Kidney (tissue), 14 donors: Measurements from ENCODE around the gene MUSK. TPM values are rescaled to one million over a fixed set of nuclear protein-coding genes. Genes with fewer than 3 reads are reported as not detected.
A peak's percentile ranks its signal among the peaks of the same experiment; 100 is the strongest.

ENCODE experiments used
- DNase-seq, 5 donors: peaks; one replicate each; pipeline ENCODE4 v3.0.0-alpha.2; 2013 to 2020
- FAIRE-seq: peaks from 2 replicates; lab custom pipeline; 2012; peaks lifted over from hg19 to GRCh38; lab: Jason Lieb, UNC
- H3K27ac ChIP-seq, 2 donors: one replicate each; pipeline ENCODE4 v1.7.0; 2013; ENCODE audit warnings: low read depth in 2 of 2, low read length in 2 of 2, inconsistent platforms in 1 of 2
- H3K27me3 ChIP-seq: one replicate; pipeline ENCODE4 v1.7.1; 2013; ENCODE audit warnings: low read length, inconsistent platforms; ENCODE audit not compliant: control insufficient read depth, insufficient read depth
- H3K36me3 ChIP-seq, 3 donors: one replicate each; pipeline versions ENCODE4 v1.7.0 to v1.7.1; 2013; ENCODE audit warnings: low read length in 3 of 3, control low read depth in 1 of 3, inconsistent platforms in 1 of 3; ENCODE audit not compliant: insufficient read depth in 3 of 3, control insufficient read depth in 2 of 3
- H3K4me1 ChIP-seq, 3 donors: one replicate each; pipeline versions ENCODE4 v1.7.0 to v1.7.1; 2013; ENCODE audit warnings: low read length in 3 of 3, inconsistent platforms in 1 of 3, low read depth in 1 of 3; ENCODE audit not compliant: control insufficient read depth in 2 of 3, insufficient read depth in 2 of 3
- H3K4me3 ChIP-seq, 3 donors: one replicate each; pipeline versions ENCODE4 v1.7.0 to v1.8.1; 2013; ENCODE audit warnings: low read length in 3 of 3, control low read depth in 1 of 3, inconsistent platforms in 1 of 3
- H3K9ac ChIP-seq, 3 donors: one replicate each; pipeline versions ENCODE4 v1.7.0 to v1.7.1; 2013; ENCODE audit warnings: low read length in 3 of 3, control low read depth in 1 of 3, inconsistent platforms in 1 of 3
- H3K9me3 ChIP-seq, 3 donors: one replicate each; pipeline versions ENCODE4 v1.7.0 to v1.7.1; 2013; ENCODE audit warnings: low read length in 3 of 3, control low read depth in 1 of 3, inconsistent platforms in 1 of 3; ENCODE audit not compliant: control insufficient read depth in 2 of 3, insufficient read depth in 1 of 3
- CTCF ChIP-seq: IDR thresholded peaks from 3 replicates; pipeline ENCODE4 v1.5.1; 2012; ENCODE audit warnings: mild to moderate bottlenecking, moderate library complexity, borderline replicate concordance; ENCODE audit not compliant: insufficient read depth; ENCODE audit errors: extremely low read depth
- intact Hi-C: fragments of 100-400 bp; cut with DNase I; formaldehyde crosslinking; loops from one replicate; pipeline ENCODE4 v1.11.1; 2022
- polyA plus RNA-seq: library from polyadenylated mRNA; stranded (reverse); fragments of 350-450 nt; fragmentation: Illumina TruSeq; extraction: RNeasy Lipid Tissue Mini Kit (QIAGEN cat#74804); gene quantifications from one replicate; pipeline ENCODE4 v1.2.3, GENCODE V29; 2014; ENCODE audit warnings: low read depth, low replicate concordance; ENCODE audit not compliant: insufficient read depth
- total RNA-seq: library from RNA; stranded (reverse); fragmentation: NEBNext Ultra II Directional; extraction: Animal tissue kit (Norgen Biotek cat#: 25700); gene quantifications from one replicate; pipeline ENCODE4 v1.2.1, GENCODE V29; 2021
- donor health status: control.
- donor health status: control.
- donor health status: control.
- donor health status: control.
- donor health status: control.
- donor health status: DM: yes; HTN: yes; CAD: no.
- donor health status: Normal renal cell carcinoma (clear cell type).

The MUSK gene
- total and polyA plus RNA-seq, 2 donors from 2014 or later = 0.31 TPM; not detected in 1

GRCh38 chr9:110809038-110809595 is 140.5 kb downstream of the MUSK start:
- no peak for FAIRE-seq
- Histone ChIP-seq H3K36me3 (no peaks in the 10 kb centered on the region), H3K9ac (no peak overlapping the region), H3K4me1 (no peaks in the 10 kb centered on the region), H3K27me3 (no peaks in the 10 kb centered on the region), H3K4me3 (no peak overlapping the region), H3K9me3 (no peaks in the 10 kb centered on the region), H3K27ac (no peak overlapping the region)
- TF ChIP-seq CTCF = no peak
- no peak for DNase-seq
- intact Hi-C loops = no loop called here

GRCh38 chr9:110810262-110810976 is 141.8 kb downstream of the MUSK start:
- intact Hi-C loops = no loop called here
- Histone ChIP-seq H3K36me3 (no peaks in the 10 kb centered on the region), H3K27me3 (no peaks in the 10 kb centered on the region), H3K9ac (no peak overlapping the region), H3K27ac (no peak overlapping the region), H3K4me3 (no peak overlapping the region), H3K9me3 (no peaks in the 10 kb centered on the region), H3K4me1 (no peaks in the 10 kb centered on the region)
- no peak for DNase-seq
- FAIRE-seq = peak; percentile 42
- TF ChIP-seq CTCF = no peak

- DNase-seq (no peak), FAIRE-seq (no peak)
- Histone ChIP-seq H3K9ac (no peak overlapping the region), H3K4me3 (no peak overlapping the region), H3K4me1 (no peaks in the 10 kb centered on the region), H3K27me3 (no peaks in the 10 kb centered on the region), H3K27ac (no peak overlapping the region), H3K9me3 (no peaks in the 10 kb centered on the region), H3K36me3 (no peaks in the 10 kb centered on the region)
- intact Hi-C loops = no loop called here
- TF ChIP-seq CTCF = no peak
Observed at GRCh38 chr9:110812886-110813285, 144.3 kb downstream of the MUSK start.

GRCh38 chr9:110814159-110814558 is 145.6 kb downstream of the MUSK start:
- H3K36me3 ChIP-seq = no peaks in the 10 kb centered on the region
- intact Hi-C loops = no loop called here
- no peak for TF ChIP-seq CTCF

More at GRCh38 chr9:110814159-110814558, 145.6 kb downstream of the MUSK start:
- DNase-seq (no peak), FAIRE-seq (no peak)
- Histone ChIP-seq H3K4me1 (no peaks in the 10 kb centered on the region), H3K27ac (no peak overlapping the region), H3K9me3 (no peaks in the 10 kb centered on the region), H3K4me3 (no peak overlapping the region), H3K27me3 (no peaks in the 10 kb centered on the region), H3K9ac (no peak overlapping the region)
